CD14-positive monocyte (primary cell): Measurements from ENCODE around the gene MXI1. TPM values are rescaled to one million over a fixed set of nuclear protein-coding genes. Genes with fewer than 3 reads are reported as not detected.

ENCODE experiments used
- DNase-seq, 3 donors: peaks; one replicate each; pipeline ENCODE4 v3.0.0-alpha.2; 2011 to 2022
- H2AFZ ChIP-seq: 2 replicates; pipeline ENCODE4 v1.6.0; 2012; ENCODE audit warnings: mild to moderate bottlenecking, low read depth, low read length, inconsistent platforms; ENCODE audit not compliant: insufficient read depth, poor library complexity, severe bottlenecking
- H3K27ac ChIP-seq, 2 donors: 1 replicate in 1 of 2; 2 replicates in 1 of 2; pipeline ENCODE4 v1.5.1; 2012 to 2013; ENCODE audit warnings: low read length in 2 of 2, control low read depth in 1 of 2, inconsistent platforms in 1 of 2, low read depth in 1 of 2, mild to moderate bottlenecking in 1 of 2
- H3K27me3 ChIP-seq, 2 donors: one replicate each; pipeline versions ENCODE4 v1.6.0 to v1.6.1; 2011 to 2013; ENCODE audit warnings: low read length in 2 of 2; ENCODE audit not compliant: control insufficient read depth in 2 of 2, insufficient read depth in 2 of 2
- H3K36me3 ChIP-seq, 2 donors: replicated peaks in 1 of 2; 1 replicate in 1 of 2; 2 replicates in 1 of 2; pipeline versions ENCODE4 v1.5.1 to v1.6.1; 2012 to 2013; ENCODE audit warnings: low read length in 2 of 2, control low read depth in 1 of 2, inconsistent platforms in 1 of 2, mild to moderate bottlenecking in 1 of 2; ENCODE audit not compliant: insufficient read depth in 2 of 2, control insufficient read depth in 1 of 2
- H3K4me1 ChIP-seq, 2 donors: 1 replicate in 1 of 2; 2 replicates in 1 of 2; pipeline versions ENCODE4 v1.5.1 to v1.6.1; 2012 to 2013; ENCODE audit warnings: low read length in 2 of 2, control low read depth in 1 of 2, inconsistent platforms in 1 of 2, mild to moderate bottlenecking in 1 of 2, moderate library complexity in 1 of 2; ENCODE audit not compliant: insufficient read depth in 2 of 2, control insufficient read depth in 1 of 2
- H3K4me2 ChIP-seq: replicated peaks from 2 replicates; pipeline ENCODE3; 2012; ENCODE audit warnings: low read length, moderate library complexity, mild to moderate bottlenecking; ENCODE audit not compliant: poor library complexity, severe bottlenecking; ENCODE audit errors: extremely low read depth
- H3K4me3 ChIP-seq, 3 experiments: fragments of 200-600 bp in 1 of 3; sonication (generic) in 1 of 3; replicated peaks in 1 of 3; 1 replicate in 2 of 3; 2 replicates in 1 of 3; pipeline ENCODE4 v1.5.1; 2011 to 2013; ENCODE audit warnings: low read length in 3 of 3, mild to moderate bottlenecking in 3 of 3, control low read depth in 2 of 3, low read depth in 2 of 3, inconsistent platforms in 1 of 3, moderate library complexity in 1 of 3
- H3K79me2 ChIP-seq: 2 replicates; pipeline ENCODE4 v1.6.0; 2012; ENCODE audit warnings: mild to moderate bottlenecking, control low read depth, inconsistent platforms, low read length, moderate library complexity; ENCODE audit not compliant: insufficient read depth
- H3K9ac ChIP-seq: 2 replicates; pipeline ENCODE4 v1.6.0; 2017; ENCODE audit warnings: low read length, mild to moderate bottlenecking; ENCODE audit not compliant: insufficient read depth, poor library complexity, severe bottlenecking
- H3K9me3 ChIP-seq, 2 donors: replicated peaks in 1 of 2; 1 replicate in 1 of 2; 2 replicates in 1 of 2; pipeline versions ENCODE4 v1.5.1 to v1.6.1; 2012 to 2013; ENCODE audit warnings: low read length in 2 of 2, control low read depth in 1 of 2; ENCODE audit not compliant: control insufficient read depth in 1 of 2, insufficient read depth in 1 of 2
- H4K20me1 ChIP-seq: 2 replicates; pipeline ENCODE4 v1.6.0; 2012; ENCODE audit warnings: mild to moderate bottlenecking, low read length, control low read depth, moderate library complexity; ENCODE audit not compliant: insufficient read depth
- H3K27ac Mint-ChIP-seq, 7 donors: one replicate each; pipeline ENCODE4 v1.8.0; 2020; ENCODE audit warnings: mild to moderate bottlenecking in 7 of 7, mixed read lengths in 7 of 7, moderate library complexity in 6 of 7, inconsistent platforms in 2 of 7
- H3K27me3 Mint-ChIP-seq, 3 donors: one replicate each; pipeline ENCODE4 v1.8.0; 2021 to 2022; ENCODE audit warnings: low read depth in 3 of 3, mild to moderate bottlenecking in 3 of 3, mixed read lengths in 3 of 3, moderate library complexity in 3 of 3, inconsistent platforms in 1 of 3
- H3K36me3 Mint-ChIP-seq, 2 donors: one replicate each; pipeline ENCODE4 v1.8.0; 2020; ENCODE audit warnings: mixed read lengths in 2 of 2, inconsistent platforms in 1 of 2, mild to moderate bottlenecking in 1 of 2
- H3K4me1 Mint-ChIP-seq: one replicate; pipeline ENCODE4 v1.8.0; 2020; ENCODE audit warnings: mild to moderate bottlenecking, mixed read lengths
- H3K4me3 Mint-ChIP-seq, 2 donors: one replicate each; pipeline ENCODE4 v1.8.0; 2020; ENCODE audit warnings: mild to moderate bottlenecking in 2 of 2, mixed read lengths in 2 of 2, moderate library complexity in 1 of 2
- H3K9me3 Mint-ChIP-seq, 7 donors: one replicate each; pipeline ENCODE4 v1.8.0; 2020 to 2022; ENCODE audit warnings: mixed read lengths in 7 of 7, mild to moderate bottlenecking in 6 of 7, moderate library complexity in 6 of 7, inconsistent platforms in 2 of 7
- WGBS: methylation state at CpG from one replicate; pipeline ENCODE4 v1.1.5; 2013; ENCODE audit warnings: missing lambda C conversion rate; ENCODE audit not compliant: insufficient coverage; 5-methylcytosine and 5-hydroxymethylcytosine counted together
- intact Hi-C, 2 donors: fragments of 100-400 bp; cut with micrococcal nuclease; formaldehyde crosslinking; loops; one replicate each; pipeline versions ENCODE4 v1.15.0 to v1.15.1; 2023
- polyA plus RNA-seq, 3 donors: library from polyadenylated mRNA; depleted of rRNA in 1 of 3; unstranded in 2 of 3; stranded (reverse) in 1 of 3; fragments of 300-500 nt in 2 of 3; fragments of >200 nt in 1 of 3; fragmentation: Illumina TruSeq in 2 of 3; gene quantifications; 1 replicate in 2 of 3; 2 replicates in 1 of 3; pipeline ENCODE4 v1.2.3, GENCODE V29; 2012 to 2021
- TF ChIP-seq, protein P1 (sequence below): fragments of 200-600 bp; IDR thresholded peaks from one replicate; pipeline ENCODE4 v1.8.0; 2022; ENCODE audit warnings: antibody characterized with exemption, mild to moderate bottlenecking

MXI1 gene
- polyA plus RNA-seq, 3 donors, result 13.1 to 25.7 (median 21.6) TPM

DNA sequence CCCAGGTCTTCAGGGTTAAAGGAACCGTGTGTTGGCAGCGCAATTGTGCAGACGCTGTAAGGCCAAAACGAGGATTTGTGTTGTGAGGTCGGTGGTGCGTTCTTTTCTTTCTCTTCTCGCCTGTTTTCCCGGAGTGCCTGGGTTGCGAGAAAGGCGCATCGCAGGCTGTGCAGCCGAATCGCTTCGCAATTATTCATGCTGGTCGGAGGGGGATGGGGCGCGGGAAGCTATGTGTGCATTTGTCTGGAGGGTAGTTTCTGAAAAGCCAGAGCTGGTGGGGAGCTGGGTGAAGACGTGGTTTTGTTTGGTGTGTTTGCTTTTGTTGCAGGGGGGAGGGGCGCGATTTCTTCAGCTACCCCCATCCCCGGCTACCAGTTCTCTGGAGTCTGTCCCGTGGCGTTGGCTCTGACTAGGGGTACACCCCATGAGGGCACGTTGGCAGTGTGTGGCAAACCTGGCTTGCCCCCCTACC is 2.1 kb downstream of the MXI1 start:
- H3K4me1 ChIP-seq, result peaks cover 43 to 57% of the 10 kb centered on the region in 2 donors
- peaks cover 0 to 10% of the 10 kb centered on the region in 2 donors for H3K27me3 ChIP-seq
- TF ChIP-seq, protein P1, sequence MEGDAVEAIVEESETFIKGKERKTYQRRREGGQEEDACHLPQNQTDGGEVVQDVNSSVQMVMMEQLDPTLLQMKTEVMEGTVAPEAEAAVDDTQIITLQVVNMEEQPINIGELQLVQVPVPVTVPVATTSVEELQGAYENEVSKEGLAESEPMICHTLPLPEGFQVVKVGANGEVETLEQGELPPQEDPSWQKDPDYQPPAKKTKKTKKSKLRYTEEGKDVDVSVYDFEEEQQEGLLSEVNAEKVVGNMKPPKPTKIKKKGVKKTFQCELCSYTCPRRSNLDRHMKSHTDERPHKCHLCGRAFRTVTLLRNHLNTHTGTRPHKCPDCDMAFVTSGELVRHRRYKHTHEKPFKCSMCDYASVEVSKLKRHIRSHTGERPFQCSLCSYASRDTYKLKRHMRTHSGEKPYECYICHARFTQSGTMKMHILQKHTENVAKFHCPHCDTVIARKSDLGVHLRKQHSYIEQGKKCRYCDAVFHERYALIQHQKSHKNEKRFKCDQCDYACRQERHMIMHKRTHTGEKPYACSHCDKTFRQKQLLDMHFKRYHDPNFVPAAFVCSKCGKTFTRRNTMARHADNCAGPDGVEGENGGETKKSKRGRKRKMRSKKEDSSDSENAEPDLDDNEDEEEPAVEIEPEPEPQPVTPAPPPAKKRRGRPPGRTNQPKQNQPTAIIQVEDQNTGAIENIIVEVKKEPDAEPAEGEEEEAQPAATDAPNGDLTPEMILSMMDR, result no peak
- DNase-seq, result peak in 2 of 3 donors; percentile 10 to 21
- H3K27ac Mint-ChIP-seq, result peak overlapping the region; percentile 73 to 98 (median 91)
- no peaks in the 10 kb centered on the region for H4K20me1 ChIP-seq
- H3K36me3 Mint-ChIP-seq, result peaks cover 2 to 5% of the 10 kb centered on the region in 2 donors
- intact Hi-C loops, result loop anchor here in 1 of 2 donors (5.0 kb wide), 2 partner anchors 63 to 67 kb away; no protein-coding TSS in a partner anchor
- H3K4me3 ChIP-seq, result peak overlapping the region; percentile 45 to 91 (median 63)
- peak overlapping the region; percentile 99 to 100 for H3K4me3 Mint-ChIP-seq
- peaks cover 0 to 3% (median 0%) of the 10 kb centered on the region in 7 donors for H3K9me3 Mint-ChIP-seq
- peak overlapping the region; percentile 99 for H3K4me2 ChIP-seq
- peak overlapping the region; percentile 89 for H2AFZ ChIP-seq
- H3K79me2 ChIP-seq, result peaks cover 46% of the 10 kb centered on the region
- H3K4me1 Mint-ChIP-seq, result peaks cover 47% of the 10 kb centered on the region
- H3K27ac ChIP-seq, result peak overlapping the region; percentile 75
- H3K36me3 ChIP-seq, result no peaks in the 10 kb centered on the region
- WGBS, result under 1% methylated on average over 16 of the region's 24 CpGs
- peaks cover 11 to 27% (median 14%) of the 10 kb centered on the region in 3 donors for H3K27me3 Mint-ChIP-seq
- H3K9ac ChIP-seq, result peak overlapping the region; percentile 52
- no peaks in the 10 kb centered on the region for H3K9me3 ChIP-seq

DNA sequence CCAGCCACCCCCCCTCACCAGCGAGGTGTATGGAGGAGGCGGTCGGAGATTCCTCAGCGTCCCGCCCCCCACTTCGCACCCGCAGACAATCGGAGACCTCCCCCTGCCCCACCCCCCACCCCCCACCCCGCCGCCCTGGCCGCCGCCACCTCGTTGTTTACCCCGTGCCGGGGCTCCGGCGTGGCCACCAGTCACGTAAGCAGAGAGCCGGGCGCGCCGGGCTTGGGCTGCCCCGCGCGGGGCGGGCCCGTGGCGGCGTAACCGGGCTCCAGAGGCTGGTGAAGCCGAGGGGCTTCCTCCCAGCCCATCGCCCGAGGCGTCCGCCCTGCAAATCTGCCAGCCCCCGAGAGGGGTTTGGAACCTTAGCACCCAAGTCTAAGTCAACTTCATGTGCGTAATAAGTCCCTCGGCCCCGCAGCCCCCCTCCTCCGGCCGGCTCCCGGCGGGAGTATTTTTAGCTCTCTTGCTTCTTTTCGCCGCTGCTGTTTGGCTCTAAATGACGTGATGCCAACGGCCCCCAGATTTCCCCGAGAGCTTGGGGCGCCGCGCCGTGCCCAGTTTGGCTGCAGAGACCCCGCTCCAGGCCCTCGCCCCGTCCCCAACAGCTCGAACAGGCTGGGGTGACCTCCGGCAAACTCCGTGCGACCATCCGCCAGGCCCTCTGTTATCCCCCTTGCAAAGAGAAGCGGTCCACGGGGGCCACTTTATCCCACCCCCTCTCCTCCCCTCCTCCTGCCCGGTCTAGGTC is 2.7 kb downstream of the MXI1 start:
- H3K79me2 ChIP-seq, result peaks cover 52% of the 10 kb centered on the region
- H3K9ac ChIP-seq, result peak overlapping the region; percentile 69
- intact Hi-C loops, result loop anchor here (2.0 to 5.0 kb wide), 3 partner anchors 15 to 68 kb away; no protein-coding TSS in a partner anchor
- peaks cover 49 to 63% of the 10 kb centered on the region in 2 donors for H3K4me1 ChIP-seq
- H2AFZ ChIP-seq, result peak overlapping the region; percentile 89
- no peak for DNase-seq
- peak overlapping the region; percentile 45 to 91 (median 63) for H3K4me3 ChIP-seq
- H3K27ac ChIP-seq, result peak overlapping the region; percentile 75 to 93
- no peaks in the 10 kb centered on the region for H3K36me3 ChIP-seq
- TF ChIP-seq, protein P1, result no peak
- Mint-ChIP-seq H3K4me3 (peak overlapping the region; percentile 99 to 100), H3K27ac (peak overlapping the region; percentile 28 to 99 (median 97)), H3K4me1 (peaks cover 51% of the 10 kb centered on the region), H3K36me3 (peaks cover 2 to 5% of the 10 kb centered on the region in 2 donors), H3K27me3 (peaks cover 11 to 24% (median 14%) of the 10 kb centered on the region in 3 donors), H3K9me3 (peaks cover 0 to 3% (median 0%) of the 10 kb centered on the region in 7 donors)
- WGBS, result under 1% methylated on average over 50 of the region's 63 CpGs
- H4K20me1 ChIP-seq, result no peaks in the 10 kb centered on the region
- peak overlapping the region; percentile 99 for H3K4me2 ChIP-seq
- H3K27me3 ChIP-seq, result peaks cover 0 to 10% of the 10 kb centered on the region in 2 donors
- no peaks in the 10 kb centered on the region for H3K9me3 ChIP-seq
